Astrocyte of the cerebellum (primary cell): ENCODE data around the gene EYA4.

Source experiments
- DNase-seq: peaks from one replicate; pipeline ENCODE4 v3.0.0-alpha.2; 2011; ENCODE audit warnings: low read depth
- H3K4me3 ChIP-seq: 2 replicates; pipeline ENCODE4 v1.5.1; 2011; ENCODE audit warnings: mild to moderate bottlenecking, low read depth, low read length, moderate library complexity
- CTCF ChIP-seq: IDR thresholded peaks from 2 replicates; pipeline ENCODE4 v1.5.1; 2012; ENCODE audit warnings: low read length, low read depth, moderate library complexity, mild to moderate bottlenecking; ENCODE audit errors: missing control alignments
- in situ Hi-C: cut with HindIII; loops from 2 replicates; pipeline ENCODE4 v1.10.0; 2017; ENCODE audit warnings: low sequenced_read_pairs

EYA4 gene

GRCh38 chr6:133407320-133408100, 166.4 kb downstream of the EYA4 start:
- TF ChIP-seq CTCF = no peak
- no peak for DNase-seq
- no peak overlapping the region for H3K4me3 ChIP-seq
- in situ Hi-C loops = no loop called here

- in situ Hi-C loops = no loop called here
- no peak for TF ChIP-seq CTCF
- H3K4me3 ChIP-seq = no peak overlapping the region
- DNase-seq = no peak
Observed at GRCh38 chr6:133408132-133408531, 167.0 kb downstream of the EYA4 start.

- in situ Hi-C loops = no loop called here
Observed at GRCh38 chr6:133408543-133408942, 167.4 kb downstream of the EYA4 start.

GRCh38 chr6:133410638-133411435, 169.7 kb downstream of the EYA4 start:
- no peak for DNase-seq
- TF ChIP-seq CTCF = no peak
- in situ Hi-C loops = no loop called here
- no peak overlapping the region for H3K4me3 ChIP-seq

More at GRCh38 chr6:133408543-133408942, 167.4 kb downstream of the EYA4 start:
- DNase-seq = no peak
- H3K4me3 ChIP-seq = no peak overlapping the region
- no peak for TF ChIP-seq CTCF

- no peak for TF ChIP-seq CTCF
- in situ Hi-C loops = no loop called here
- no peak for DNase-seq
- no peak overlapping the region for H3K4me3 ChIP-seq
Observed at GRCh38 chr6:133411757-133412156, 170.6 kb downstream of the EYA4 start.

GRCh38 chr6:133415262-133415661, 174.1 kb downstream of the EYA4 start:
- no peak overlapping the region for H3K4me3 ChIP-seq
- in situ Hi-C loops = no loop called here
- DNase-seq = no peak
- TF ChIP-seq CTCF = no peak
